ENCODE results near the gene MCAM.

Gene MCAM, protein sequence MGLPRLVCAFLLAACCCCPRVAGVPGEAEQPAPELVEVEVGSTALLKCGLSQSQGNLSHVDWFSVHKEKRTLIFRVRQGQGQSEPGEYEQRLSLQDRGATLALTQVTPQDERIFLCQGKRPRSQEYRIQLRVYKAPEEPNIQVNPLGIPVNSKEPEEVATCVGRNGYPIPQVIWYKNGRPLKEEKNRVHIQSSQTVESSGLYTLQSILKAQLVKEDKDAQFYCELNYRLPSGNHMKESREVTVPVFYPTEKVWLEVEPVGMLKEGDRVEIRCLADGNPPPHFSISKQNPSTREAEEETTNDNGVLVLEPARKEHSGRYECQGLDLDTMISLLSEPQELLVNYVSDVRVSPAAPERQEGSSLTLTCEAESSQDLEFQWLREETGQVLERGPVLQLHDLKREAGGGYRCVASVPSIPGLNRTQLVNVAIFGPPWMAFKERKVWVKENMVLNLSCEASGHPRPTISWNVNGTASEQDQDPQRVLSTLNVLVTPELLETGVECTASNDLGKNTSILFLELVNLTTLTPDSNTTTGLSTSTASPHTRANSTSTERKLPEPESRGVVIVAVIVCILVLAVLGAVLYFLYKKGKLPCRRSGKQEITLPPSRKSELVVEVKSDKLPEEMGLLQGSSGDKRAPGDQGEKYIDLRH

DNA sequence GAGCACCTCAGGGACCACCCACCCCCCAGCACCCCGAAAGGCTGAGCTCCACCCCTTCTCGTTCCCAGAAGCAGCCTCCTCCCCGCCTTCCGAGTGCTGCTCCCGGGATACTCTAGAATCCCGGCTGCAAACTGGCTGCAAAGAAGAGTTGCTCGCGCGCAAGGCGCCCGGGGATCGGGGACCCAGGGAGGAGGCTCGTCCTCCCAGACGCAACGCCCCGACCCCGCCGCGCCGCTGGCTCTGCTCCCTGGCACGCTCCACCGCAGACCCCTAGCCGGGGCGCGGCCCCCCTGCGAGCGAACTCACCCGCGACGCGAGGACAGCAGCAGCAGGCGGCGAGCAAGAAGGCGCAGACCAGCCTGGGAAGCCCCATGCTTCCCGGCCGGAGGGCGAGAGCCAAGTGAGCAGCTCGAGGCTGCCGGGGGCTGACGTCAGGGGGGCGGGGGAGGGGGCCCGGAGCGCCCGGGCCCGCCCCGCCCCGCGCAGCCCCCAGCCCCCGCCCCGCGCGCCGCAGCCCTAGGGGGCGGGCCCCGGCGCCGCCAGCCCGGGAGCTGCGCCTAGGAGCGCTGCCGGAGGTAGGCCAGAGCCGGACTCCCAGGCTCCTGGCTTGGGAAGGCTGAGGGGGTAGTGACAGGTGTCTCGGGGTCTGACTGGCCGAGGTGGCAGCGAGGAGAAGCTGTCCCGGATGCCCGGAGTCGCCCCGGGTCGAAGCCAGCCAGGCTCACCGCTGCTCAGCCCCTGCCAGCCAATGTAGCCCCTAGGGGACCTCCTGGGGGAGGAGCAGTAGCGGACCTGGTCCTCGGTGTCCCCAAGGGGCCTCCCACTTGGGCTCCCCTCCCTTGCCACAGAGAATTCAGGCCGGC, at the start of gene MCAM:
TSS of gene MCAM (minus strand) at position 402 of the 863 bp plus-strand sequence. CDS start at position 373, 29 bp downstream.
- no peak for DNase-seq (ENCODE audit: low read depth)

DNA sequence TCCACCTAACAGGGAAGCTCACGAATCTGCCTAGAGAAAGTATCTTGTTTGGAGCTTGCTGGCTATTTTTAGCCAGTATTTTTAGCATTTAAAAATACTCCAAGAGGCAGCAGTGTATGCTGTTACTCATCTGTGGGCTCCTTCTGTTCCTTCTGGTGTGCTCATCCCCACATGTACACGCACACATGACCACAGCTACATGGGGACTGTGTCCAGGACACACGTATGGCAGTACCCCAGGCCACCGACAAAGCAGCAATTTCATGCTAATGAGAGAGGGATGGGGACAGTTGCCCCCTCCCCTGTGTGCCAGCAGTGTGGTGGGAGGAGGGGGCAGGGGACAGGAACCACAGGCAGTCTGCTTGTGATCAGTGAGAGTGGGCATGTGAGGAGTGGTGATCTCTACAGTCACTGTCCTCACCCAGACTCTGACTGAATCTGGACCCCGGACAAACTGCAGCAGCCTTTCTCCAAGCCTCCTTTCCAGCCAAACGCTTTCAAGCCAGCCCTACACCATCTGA, 48.2 kb upstream of the MCAM start:
- no peak for DNase-seq (ENCODE audit: low read depth)

DNA sequence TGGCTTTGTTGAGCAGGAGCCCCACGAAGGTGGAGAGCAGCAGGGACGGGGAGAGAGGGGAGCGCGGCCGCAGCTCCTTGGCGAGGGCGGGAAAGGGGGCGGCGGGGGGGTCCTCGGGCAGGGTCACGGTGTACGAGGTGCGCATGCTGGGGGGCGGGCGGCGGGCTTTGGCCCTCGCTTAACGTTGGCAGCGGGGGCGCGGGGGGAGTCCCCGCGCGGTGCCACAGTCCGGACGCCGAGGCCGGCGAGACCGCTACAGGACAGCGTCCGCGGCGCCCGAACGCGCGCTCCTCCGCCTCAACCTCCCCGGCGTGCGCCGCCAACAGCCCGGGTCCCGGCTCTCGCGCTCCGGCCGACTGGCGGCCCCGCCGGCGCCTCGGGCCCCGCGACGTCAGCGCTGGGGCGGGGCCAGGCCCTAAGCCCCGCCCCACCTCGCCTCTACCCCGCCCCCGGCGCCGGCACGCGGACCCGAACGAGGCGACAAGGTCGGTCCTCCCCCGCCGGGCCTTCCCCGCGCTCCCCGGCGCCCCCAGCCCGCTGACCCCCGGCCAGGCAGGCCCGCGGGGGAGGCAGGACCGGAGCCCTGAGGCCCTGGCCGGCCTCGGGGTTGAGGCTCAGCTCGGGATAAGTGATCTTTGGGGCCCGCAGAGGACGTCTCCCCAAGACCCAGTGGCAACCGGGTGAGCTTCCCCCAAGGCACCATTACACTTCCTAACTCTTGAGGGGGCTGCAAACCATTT, 47.1 kb upstream of the MCAM start:
- peak; percentile 22 for DNase-seq (ENCODE audit: low read depth)

DNA sequence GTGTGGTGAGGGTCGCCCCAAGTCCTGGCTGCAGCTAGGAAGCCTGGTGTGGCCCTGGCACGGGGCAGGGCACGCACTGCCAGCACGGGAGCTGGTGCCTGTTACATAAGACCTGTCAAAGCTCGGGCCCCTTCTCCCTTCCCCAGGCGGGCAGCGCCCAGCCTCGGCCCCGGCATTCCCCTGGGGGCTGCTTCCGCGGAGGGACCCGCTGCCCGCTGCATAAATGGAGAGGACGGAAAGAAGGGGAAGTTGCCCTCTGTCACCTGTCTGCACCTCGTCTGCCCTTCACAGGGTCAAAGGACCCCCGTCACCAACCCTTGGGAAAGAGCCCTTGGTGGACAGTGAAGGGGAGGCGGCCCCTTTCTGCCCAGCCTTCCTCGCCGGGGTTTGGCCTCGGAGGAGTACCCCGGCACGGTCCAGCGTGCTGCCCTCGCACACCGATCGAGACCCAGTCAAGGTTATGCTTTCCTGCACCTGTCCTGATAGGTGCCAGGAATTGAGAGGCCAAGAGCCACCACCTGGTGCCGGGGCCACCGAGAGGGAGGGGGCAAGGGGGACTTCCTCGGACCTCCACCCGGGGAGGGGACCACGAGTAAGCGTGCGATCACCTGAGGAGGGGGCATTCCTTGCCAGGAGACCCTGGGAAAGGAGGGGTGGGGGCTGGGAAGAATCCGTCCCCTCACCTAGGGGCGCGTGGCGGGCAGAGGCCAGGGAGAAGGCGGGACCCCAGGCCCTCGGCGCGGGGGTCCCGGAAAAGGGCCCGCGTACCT, 46.3 kb upstream of the MCAM start:
- no peak for DNase-seq (ENCODE audit: low read depth)

DNA sequence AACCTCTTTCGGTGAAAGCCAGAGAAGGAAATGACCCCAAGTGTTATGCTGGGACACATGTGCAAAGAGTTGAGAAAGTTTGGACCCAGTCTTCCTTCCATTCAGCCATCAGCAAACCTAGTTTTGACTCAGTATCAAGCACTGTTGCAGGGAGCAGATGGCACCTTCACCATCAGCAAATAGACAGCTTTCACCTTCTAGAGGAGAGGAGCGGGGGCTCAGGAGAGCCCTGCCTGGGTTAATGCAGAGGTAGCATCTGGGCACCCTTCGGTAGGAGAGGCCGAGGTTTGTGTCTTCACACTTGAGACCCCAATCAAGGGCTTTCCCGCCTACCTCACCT, 45.8 kb upstream of the MCAM start:
- DNase-seq (ENCODE audit: low read depth) = no peak

DNA sequence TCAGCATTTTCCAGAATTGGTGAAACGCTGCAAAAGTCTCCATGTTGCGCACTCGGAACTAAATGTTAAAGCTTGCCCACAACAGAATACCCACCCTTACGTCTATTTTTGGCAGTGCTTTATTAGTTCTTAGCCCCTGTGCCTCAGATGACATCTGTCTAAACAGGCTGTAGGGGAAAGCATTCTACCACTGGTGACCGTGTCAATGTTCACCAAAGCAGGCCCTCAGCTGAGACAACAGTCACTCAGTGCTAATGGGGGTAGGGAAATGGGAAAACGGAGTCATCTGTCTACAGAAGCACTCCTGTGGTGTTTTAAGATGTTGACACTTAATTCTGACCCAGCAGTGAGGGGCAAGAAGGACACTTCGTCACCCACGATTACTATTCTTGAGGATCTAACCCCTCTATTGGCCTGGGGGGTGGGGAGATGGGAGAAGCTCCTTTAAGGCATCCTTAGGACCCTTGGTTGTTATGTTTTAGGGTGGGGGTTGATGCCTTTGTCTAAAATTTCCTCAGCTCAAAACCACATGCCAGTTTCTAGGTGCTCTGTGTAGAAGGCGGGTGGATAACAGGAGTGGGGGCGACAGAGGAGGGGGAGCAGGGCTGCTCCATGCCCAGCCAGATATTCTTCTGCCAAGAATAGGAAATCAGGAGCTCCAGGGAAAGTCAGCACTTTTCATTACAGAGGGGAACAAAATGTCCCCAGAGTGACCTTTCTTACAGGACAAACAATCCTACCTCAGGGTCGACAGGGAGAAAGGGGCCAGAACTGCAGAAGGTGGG, 45.2 kb upstream of the MCAM start:
- DNase-seq (ENCODE audit: low read depth) = no peak

DNA sequence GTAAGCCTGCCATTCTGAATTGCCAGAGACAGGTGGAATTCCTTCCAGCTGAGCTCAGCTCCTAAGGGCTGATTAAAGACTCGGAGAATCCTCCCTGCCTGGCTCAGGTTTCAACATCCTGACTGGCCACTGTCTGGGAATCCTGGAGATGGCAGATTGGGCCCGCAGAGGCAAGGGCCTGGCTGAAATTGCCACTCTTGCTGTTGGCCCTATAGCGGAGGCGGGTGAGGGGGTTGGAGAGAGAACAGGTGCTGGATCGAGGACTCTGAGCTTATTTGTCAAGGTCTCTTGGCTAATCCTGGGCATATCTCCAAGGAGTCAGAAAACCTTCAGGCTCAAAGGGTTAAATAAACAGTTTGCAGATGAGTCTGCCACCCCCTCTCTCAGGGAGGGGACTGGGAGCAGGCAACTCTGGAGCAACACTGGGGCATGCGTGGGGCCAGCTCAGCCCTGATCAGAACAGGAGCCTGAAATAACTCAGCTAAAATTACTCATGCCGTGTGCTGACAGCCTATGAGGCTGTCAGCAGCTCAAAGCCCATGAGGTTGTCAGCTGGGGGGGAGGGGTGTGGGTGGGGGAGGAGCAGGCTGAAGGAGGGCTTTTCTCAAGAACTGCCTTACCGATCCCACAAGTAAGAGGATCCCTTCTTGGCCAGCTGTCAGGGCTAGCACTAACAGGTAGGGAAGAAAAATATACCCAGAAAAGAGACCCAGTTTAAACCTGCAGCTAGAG, 44.3 kb upstream of the MCAM start:
- DNase-seq (ENCODE audit: low read depth) = no peak

DNA sequence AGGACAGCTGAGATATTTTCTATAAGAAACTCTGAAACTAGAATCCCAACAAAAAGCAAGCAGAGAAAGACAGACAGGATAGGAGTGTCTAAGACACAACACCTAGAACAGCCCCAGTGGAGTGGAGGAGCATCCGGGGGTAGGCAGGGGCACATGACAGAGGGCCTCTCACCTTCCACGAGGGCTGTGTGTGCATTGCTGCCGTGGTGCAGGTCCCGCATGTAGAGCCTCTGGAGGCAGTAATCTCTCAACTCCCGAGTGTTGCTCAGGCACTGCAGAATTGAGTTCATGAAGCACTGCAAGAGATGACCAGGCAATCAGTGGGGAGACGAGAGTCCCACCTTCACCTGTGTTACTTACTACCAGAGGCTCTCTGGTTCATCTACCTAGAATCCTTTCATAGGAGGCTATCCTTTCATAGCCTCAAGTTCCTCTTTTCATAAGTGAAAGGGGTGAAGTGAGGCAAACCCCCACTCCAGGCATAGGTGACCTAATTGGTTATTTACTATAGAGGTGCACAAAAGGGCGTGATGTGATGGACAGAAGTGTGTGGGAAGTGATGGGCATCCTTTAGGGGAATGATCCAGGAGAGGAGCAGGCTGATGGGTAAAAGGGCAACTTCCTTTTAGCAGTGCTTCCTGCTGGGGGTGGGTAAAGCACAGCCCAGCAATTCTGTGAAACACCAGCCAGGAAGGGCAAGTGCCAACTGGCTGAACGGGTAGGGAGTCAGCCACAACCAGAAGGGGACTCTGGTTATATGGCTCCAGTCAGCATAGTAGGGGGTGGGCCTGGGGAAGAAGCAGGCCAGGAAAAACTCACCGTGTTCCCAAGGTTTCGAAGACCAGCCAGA, 42.7 kb upstream of the MCAM start:
- DNase-seq (ENCODE audit: low read depth) = no peak

DNA sequence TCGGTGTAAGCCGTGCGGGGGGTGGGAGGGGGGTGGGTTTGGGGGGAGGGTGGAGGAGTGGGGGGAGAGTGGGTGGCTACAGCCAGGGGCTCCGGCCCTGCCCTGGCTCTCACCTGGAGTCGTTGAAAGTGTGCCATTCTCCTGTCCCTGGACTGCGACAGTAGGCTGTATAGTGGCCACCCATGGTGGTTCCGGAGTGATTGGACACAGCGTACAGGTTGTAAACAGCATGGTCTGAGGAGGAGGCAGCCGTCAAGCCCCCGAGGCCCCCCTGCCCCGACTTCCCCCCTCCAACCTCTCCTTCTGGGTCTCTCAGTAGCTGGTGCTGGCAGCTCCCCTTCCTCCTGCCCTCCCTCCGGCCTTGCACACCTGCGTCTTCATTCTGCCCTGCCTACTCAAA, 40.1 kb upstream of the MCAM start:
- DNase-seq (ENCODE audit: low read depth) = no peak

DNA sequence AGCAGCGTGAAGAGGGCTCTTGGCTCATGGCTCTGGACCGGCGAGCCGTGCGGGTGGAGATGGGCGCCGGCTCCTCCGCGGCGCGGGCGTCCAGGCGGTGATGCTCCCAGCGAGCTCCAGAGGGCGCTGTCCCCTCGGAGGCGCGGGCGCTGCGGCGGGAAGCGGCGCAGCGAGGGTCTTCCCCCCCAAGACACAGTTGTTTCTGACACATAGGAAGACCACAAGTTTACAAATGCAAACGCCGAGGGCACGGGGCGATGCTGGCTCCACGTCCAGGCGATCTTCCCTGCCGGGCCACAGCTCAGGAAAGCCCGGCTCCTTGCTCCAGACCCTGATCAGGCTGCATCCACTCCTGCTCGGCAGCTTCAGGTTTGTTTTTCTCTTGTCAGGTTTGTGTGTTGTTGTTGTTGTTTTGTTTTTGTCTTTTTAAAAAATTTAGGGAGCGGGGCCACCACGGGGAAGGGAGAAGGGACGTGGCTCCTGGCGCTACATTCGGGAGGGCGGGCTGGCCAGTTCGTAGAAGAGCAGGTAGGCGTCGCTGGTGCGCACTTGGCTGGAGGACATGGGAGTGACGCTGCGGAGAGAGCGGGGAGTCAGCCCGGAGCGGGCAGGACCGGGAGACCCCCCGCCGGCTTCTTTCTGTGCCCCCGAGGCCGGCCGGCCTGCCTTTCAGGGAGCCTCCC, 39.6 kb upstream of the MCAM start:
- DNase-seq (ENCODE audit: low read depth) = peak; percentile 52

DNA sequence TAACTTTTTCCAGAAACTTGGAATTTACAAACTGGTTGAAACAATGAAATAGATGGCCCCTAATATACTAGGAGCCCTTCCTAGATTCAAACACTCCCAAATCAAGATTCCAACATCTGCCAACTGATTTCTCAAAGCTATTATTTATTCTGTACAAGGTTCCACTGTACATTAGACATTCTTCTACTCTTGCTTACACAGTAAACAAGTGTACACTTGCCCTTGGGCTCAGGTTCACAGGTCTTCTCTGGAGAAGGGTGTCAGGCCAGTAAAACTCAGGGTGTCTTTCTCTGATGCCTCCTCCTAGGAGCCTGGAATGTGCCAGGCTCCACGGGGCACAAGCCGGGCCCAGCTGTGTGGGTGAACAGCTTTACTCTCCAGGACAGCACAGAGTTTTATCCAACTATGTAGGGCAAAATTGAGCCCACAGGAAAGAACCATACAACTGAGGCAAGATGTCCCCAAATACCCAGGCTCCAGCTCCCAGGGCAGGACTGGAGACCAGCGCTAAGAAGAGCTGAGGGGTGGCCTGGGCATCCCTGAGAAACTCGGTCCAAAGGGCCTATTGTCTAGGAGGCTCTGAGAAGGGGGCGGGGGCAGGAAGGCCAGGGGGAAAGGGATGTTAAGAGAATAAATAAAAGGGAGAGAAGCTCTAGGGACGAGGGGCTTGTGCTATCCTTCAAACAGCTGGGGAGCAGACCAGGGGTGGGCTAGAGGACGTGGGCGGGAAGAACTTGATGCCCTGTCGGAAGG, 38.3 kb upstream of the MCAM start:
- DNase-seq (ENCODE audit: low read depth) = no peak

DNA sequence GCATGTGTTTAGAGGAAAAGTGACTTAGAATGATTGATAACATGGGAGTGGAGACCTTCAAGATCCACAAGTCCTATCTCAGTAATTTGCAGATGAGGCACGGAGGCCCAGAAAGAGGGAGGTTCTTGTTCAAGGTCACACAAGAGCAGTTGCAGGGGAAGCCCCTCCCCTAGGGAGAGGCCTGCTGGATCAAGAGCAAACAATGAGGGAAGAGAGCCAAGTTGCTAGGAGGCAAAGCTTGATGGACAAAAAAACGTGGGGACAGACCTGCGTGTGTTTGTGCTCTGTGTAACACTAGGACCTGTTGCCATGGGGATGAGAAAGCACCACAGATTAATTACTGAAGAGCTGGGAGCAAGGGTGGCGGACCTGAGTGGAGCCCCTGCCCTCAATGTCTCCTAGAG, 35.9 kb upstream of the MCAM start:
- DNase-seq (ENCODE audit: low read depth) = no peak

DNA sequence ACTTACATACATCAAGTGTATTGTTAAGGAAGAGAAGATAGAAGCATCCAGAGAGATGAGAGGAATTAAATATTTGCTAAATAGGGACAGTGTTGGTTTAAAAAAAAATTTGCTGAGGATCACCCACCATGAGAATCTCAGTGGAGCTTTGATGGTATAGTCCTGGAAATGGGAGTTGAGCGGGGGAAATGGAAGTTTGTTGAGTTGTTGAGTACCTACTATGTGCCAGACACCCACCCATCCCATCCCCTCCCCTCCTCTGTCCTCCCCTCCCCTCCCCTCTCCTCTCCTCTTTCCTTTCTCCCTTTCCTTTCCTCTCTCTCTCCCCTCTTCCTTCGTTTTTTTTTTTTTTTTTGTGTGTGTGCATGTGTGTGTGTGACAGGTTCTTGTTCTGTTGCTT, 34.3 kb upstream of the MCAM start:
- DNase-seq (ENCODE audit: low read depth) = no peak

DNA sequence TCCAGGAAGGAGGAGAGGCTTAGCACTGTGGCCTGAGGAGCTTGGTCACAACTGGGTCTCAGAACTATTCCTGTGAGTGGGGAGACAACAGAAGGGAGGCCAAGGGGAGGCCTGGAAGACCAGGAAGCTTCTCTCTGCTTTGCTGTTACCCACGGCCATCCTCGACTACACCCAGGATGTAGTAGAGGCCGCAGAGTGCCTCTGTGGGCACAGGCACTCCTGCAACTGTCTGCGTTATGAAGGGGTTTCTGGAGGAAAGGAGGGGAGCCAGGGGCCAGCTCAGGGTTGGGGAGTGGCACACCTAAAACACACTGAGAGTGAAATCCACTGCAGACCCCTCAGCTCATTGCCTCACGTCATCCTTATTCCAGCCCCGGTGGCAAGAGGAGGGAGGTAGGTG, 33.4 kb upstream of the MCAM start:
- no peak for DNase-seq (ENCODE audit: low read depth)

DNA sequence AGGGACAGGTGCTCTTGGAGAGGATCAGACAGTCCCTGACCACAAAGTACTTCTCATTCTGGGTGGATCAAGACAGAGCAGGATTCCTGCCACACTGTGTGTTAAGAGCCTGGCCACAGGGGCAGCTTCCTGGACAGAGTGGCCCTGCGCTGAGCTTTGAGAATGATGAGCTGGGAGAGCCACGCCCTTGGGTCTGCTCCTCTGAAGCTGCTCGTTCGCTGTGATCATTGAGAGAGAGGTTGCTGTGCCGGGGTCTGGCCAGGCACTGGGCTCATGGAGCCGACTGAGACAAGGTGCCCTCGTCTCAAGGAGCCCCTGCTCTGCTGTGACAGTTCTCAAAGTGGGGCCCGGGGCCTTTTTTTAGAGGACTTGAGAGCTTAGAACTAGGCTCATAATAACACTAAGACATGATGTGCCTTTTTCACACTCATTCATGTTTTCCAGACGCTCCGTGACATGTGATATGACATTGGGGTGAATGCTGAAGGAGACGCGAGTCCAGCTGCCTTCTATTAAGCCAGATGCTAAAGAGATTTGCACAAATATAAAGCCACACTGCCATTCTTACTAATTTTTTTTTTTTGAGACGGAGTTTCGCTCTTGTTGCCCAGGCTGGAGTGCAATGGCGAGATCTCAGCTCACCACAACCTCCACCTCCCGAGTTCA, 31.1 kb upstream of the MCAM start:
- no peak for DNase-seq (ENCODE audit: low read depth)

DNA sequence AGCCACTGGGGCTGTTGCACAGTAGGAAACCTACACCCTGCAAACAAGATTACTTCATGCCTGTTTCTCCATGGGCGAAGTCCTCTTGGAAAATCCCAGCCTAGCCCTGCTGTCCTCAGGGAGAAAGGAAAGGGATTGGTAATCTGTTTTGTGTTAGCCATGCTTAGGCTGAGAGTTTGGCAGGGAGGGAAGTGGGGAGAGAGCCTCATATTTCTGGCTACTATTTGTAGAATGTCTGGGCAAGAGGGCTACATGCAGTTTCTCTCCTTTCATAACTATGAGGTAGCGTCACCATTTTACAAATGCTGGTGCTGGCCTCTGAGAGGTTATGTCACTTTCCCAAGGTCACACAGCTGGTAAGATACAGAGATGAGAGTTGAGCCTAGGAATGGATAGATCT, 30.3 kb upstream of the MCAM start:
- DNase-seq (ENCODE audit: low read depth) = no peak

DNA sequence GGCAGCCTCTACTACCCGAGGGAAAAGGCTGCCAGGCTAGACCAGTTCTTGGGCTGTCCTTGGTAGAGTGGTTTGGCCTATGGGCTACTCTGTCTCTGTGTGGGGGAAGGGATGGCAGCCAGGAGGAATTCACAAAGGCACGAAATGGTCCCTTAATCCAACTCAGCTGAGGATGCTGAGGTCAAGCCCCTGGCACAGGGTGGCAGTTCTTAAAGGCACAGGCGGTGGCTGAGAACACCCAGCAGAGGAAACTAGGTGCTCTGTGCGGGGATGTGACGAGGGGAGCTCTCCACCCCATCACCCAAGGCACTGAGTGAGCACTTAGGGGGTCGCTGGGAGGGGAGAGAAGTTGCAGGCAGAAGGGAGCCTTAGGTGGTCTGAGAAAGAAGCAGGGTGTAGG, 29.7 kb upstream of the MCAM start, which contains the start of gene MFRP:
TSS of gene MFRP (minus strand) at position 101 of the 400 bp plus-strand sequence. CDS start 192 bp downstream, outside the sequence.
- DNase-seq (ENCODE audit: low read depth) = no peak

Measured in stimulated activated CD8-positive, alpha-beta memory T cell treated with anti-CD3 and anti-CD28 coated beads, Interleukin-12 subunit alpha, Interleukin-12 subunit beta, amount 100 ng/mL, for 1 hour (primary cell).